GM21723 (cell line): Measurements from ENCODE around the gene CCNG1.

ENCODE experiments used
- ATAC-seq: cut with Tn5 transposase; IDR thresholded peaks from one replicate; pipeline ENCODE4 v1.9.1; 2021; ENCODE audit warnings: mild to moderate bottlenecking, moderate library complexity; ENCODE audit not compliant: unreplicated experiment

Gene CCNG1

DNA sequence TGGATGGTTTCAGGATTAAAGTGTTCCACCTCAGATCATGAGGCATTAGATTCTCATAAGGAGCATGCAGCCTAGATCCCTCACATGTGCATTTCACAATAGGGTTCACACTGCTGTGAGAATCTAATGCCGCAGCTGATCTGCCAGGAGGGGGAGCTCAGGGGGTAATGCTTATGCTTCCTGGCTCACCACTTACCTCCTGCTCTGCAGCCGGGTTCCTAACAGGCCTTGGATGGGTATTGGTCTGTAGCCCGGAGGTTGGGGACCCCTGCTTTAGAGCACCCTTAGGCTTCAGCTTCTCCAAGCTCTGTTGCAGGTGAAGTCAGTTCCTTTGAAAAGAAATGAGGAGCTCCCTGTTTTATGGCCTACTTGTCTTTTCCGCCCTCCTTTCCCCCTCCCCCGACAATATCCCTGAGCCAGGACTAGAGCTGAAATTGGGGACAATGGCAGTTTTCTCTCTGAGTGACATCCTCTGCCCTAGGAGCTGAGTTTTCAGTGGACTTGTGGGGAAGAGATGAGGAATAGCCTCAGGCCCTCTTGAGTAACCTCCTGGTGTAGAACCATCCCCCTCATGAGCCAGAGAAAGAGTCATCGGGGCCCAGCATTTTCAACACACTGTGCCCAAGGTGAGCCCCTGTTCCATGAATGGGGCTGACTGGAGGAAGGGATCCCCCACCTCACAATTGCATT is 51.8 kb downstream of the CCNG1 start:
- ATAC-seq: no peak

DNA sequence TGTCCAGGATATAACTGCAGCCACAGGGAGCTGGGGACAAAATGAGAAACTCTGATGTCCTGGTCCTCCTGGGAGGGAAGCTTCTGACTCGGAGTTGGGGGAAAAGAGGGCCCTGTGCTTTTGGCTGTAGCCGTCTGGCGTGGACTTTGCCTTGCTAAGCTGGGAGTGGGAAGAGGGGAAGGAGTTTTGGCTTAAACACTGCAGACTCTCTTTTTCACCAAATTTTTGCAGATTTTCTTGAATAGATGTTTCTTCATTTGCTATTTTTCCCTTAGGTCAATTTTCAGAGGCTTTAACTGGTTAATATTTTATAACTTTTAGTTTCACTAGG is 52.3 kb downstream of the CCNG1 start:
- no peak for ATAC-seq
